NCI-H1105 (cell line): ENCODE data around the gene ATG4B.
"Not testable (repeated sequence)": the region's sequence is repeated elsewhere in the genome, so short reads cannot be mapped to it uniquely, and the experiment has no call there.

Source experiments
- DNase-seq: peaks from one replicate; lab custom pipeline; 2025; lab: John Stamatoyannopoulos, UW

The ATG4B gene

GRCh38 chr2:241640165-241640795, 2.8 kb downstream of the ATG4B start:
- no peak for DNase-seq

GRCh38 chr2:241641631-241642030, 4.1 kb downstream of the ATG4B start:
- DNase-seq: no peak

- no peak for DNase-seq
Observed at GRCh38 chr2:241645056-241645914, 7.8 kb downstream of the ATG4B start.

DNA sequence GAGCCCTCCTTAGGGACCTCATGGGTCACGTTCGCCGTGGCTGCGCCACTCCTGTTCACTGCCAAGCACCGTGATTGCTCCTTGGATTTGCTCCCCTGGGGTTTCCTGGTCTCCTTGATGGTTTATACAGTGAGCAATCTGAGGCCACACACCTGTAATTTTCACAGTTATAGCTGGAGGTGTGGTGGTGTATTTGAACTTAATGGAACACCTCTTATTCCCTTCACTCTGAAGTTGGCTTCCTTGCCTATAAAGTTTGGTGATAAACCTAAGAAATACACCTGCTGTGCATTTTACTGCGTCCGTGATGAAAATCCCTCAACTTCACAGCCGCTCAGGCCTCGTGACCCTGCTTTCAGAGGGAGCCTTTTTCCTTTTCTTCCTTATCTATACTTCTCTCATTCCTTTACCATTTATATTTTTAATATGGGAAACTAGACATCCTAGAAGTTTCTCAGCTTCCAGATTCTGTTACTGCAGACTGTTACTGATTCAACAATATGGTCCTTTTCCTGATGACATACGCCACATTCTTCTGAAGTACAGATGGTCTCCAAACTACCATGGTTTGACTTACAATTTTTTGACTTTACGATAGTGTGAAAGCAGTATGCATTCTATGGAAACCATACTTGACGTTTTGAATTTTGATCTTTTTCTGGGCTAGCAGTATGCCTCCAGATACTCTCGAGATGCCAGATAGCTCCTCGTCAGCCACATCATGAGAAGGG, 8.6 kb downstream of the ATG4B start:
- no peak for DNase-seq

GRCh38 chr2:241648453-241648852, 11.0 kb downstream of the ATG4B start:
- no peak for DNase-seq

GRCh38 chr2:241649404-241649803, 11.9 kb downstream of the ATG4B start:
- DNase-seq: no peak

- DNase-seq: no peak
Observed at GRCh38 chr2:241649927-241650326, 12.4 kb downstream of the ATG4B start.

GRCh38 chr2:241652142-241652541, 14.6 kb downstream of the ATG4B start:
- DNase-seq: no peak

DNA sequence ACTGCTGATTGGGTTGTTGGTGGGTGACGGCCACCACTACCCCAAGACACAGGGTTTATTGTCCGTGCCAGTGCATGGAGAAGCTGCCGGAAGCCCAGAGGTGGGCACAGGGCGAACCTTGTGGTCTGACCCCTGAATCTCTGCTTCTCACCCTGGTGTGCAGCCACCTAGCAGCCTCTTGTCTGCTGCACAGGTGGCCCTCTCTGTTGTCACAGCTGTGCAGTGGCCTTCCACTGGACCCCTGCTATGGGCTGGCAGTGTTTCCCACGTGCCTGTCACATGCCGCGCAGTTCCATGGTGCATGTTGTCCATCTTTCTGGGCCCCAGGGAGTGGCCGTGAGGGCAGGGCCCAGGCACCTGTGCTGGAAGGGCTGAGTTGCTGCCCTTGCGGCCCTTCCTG, 15.2 kb downstream of the ATG4B start:
- DNase-seq: no peak

DNA sequence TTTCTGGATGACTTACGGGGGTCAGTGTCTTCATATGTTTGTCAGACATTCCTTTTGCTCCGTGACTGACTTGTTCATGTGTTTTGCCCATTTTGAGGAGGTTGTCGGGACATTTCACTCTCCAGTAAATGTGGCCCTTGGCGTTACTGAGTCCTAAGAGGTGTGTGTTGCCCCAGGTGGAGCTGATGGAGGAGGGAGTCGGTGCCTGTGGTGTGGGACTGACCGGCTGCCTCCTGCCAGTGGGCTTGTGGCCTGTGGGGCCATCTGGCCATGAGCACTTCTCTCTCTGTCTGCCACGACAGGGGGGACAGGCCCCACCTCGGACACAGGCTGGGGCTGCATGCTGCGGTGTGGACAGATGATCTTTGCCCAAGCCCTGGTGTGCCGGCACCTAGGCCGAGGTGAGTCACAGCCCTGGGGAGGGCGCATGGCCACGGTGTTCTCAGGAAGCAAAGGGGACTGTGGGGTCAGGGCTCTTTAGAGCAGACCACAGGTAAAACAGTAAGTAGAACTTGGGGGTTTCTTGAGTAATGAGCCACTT, 15.8 kb downstream of the ATG4B start:
- no peak for DNase-seq

DNA sequence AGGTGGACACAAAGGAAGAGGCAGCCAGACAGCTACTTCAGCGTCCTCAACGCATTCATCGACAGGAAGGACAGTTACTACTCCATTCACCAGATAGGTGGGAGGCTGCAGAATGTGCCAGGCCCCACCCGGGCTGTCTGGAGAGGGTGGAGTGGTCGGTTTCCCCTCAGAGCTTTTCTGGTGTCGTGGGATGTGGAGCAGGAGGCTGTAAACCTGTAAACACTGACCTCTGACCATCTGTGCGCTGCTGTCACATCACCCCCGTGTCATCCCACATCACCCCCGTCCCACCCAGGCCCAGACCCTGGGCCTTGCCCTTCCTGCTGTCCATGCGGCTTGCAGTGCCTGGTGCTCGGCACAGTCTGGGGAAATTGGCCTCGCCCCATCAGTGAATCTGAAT, 17.1 kb downstream of the ATG4B start:
- no peak for DNase-seq

DNA sequence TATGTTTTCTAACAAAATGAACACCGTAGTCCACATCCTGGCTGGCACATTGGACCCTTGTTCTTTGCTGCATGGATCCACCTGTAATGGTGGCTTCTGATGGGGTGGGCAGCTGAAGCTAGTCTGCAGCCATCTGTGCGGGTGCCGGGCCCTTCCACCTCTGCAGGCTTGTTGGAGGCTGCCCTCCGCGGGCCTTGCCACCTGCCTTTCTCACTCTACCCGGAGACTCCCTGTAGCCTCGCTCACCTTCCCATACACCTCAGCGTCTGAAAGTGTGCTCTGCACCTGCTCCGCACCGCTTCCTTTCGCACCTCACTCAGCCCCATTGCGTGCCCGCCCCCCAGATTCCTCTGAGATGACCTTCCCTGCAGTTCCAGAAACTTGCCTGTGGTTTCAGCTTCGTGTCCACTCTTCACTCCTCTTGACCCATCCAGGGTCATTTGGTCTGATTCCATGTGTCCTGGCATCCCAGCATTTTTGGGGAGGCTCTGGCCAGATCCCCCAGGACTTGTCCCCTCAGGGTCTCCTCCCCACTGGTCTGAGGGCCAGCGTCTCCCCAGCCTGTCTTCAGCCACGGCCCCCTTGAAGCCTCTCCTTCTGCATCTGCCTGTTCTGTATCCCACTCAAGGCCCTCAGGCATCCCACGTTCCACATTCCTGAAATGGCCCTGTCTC, 18.2 kb downstream of the ATG4B start:
- DNase-seq: no peak

- DNase-seq: no peak
Observed at GRCh38 chr2:241656190-241656741, 18.8 kb downstream of the ATG4B start.

DNA sequence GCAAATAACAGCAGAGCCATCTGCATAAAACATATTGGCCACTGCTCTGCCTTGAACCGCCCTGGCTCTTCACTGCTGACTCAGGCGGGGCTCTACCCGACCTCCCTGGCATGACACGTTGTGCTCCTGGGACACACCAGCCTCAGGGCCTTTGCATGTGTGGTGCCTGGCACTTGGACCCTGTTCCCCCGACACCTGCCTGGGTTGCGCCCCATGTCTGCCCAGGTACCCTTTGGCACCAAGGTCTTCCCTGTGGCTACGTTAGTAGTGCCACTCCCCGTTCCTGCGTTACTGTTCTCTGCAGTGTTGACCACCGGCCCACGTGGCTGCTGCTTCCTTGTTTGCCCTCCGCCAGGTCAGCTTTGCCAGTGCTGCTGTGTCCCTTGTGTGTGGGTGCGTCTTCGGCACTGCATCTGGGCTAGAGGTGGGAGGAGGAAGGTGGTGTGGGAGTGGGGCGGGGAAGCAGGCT, 20.3 kb downstream of the ATG4B start:
- DNase-seq: no peak

DNA sequence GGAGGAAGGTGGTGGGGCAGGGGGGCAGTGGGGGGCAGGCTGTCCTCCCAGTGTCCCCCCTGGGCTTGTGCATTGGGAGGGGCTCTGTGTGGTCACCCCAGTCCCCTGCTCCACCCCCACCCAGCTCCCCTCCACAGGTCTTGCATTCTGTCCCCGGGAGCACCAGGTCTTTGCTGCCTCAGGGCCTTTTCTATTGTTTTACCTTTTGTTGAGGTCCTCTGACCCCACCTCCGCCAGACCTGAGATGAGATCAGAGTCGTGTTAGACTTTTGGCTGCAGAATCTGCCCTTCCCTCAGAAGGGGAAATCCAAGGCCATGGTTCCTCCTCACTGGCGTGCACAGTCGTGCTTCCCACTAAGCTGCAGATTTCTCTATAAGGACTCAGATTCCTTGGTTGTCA, 20.8 kb downstream of the ATG4B start:
- no peak for DNase-seq

DNA sequence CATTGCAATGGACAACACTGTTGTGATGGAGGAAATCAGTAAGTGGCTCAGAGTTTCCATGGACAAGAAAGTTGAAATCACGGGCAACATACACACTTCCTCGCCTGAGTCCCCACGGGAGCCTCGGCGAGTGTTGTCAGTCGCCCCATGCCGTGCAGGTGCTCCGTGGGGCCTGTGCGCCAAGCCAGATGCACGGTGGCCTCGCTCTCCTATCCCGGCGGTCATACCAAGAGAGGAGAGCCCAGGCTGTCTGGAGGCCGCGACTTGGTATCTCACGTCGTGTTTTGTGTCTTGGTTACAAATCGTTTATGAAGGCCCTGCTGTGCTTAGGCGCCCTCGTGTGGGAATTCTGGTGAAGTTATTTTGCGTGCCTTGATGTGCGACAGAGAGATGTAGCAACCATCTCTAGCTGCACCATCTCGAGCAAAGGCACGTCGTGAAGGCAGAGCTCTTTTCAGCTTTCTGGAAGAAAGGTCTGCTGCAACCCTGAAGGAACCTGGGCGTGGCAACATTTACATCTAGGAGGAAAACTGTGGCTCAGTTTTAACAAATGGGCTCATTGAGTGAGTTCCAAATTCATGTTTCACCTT, 21.8 kb downstream of the ATG4B start:
- DNase-seq: peak; percentile 25

- DNase-seq: no peak
Observed at GRCh38 chr2:241660593-241661213, 23.2 kb downstream of the ATG4B start.

GRCh38 chr2:241662731-241663130, 25.2 kb downstream of the ATG4B start:
- not testable (repeated sequence) for DNase-seq

- DNase-seq: no peak
Observed at GRCh38 chr2:241665731-241666440, 28.4 kb downstream of the ATG4B start.
